Heart left ventricle (tissue), 13 donors: ENCODE measurements around the gene ABHD5.

Source experiments
- POLR2A ChIP-seq, 2 donors: fragments of 450-650 bp; IDR thresholded peaks; one replicate each; pipeline ENCODE4 v1.6.1; 2017; ENCODE audit warnings: antibody characterized with exemption in 2 of 2, mild to moderate bottlenecking in 2 of 2, moderate library complexity in 2 of 2
- TF ChIP-seq, protein P1 (sequence below), 12 donors: fragments of 200-600 bp; sonication (generic) in 4 of 12; IDR thresholded peaks; one replicate each; pipeline versions ENCODE4 v1.5.0 to v1.8.0; 2018 to 2022; ENCODE audit warnings: antibody characterized with exemption in 12 of 12, mild to moderate bottlenecking in 5 of 12
- donor health status: ischemic (EF 13 %, LVEDD 7.1; RV severe dilation, severe dysfunction).
- donor health status: DM: no; HTN: yes; CAD: no.
- donor health status: DM: no; HTN: no; CAD: no.
- donor health status: ischemic (EF 25% LVEDD 6.9; RV normal size, moderate dysfunction).
- donor health status: ischemic (EF 25% LVEDD 5.7; RV mildly dilated, moderate dysfunction).
- donor health status: ischemic (EF 35%, LVEDD 5.7; RV mildly dilated, moderate dysfunction).
- donor health status: nonischemic (EF 11% LVEDD 7.7; RV severe dilation, severe dysfunction).
- donor health status: DM: yes; HTN: yes; CAD: no.
- donor health status: PGD.
- donor health status: ischemic (EF 29% LVEDD 5.4; RV normal size, mild dysfunction).
- donor health status: nonischemic (EF 23%, LVEDD 6.1; RV moderate dilation, normal function).

DNA sequence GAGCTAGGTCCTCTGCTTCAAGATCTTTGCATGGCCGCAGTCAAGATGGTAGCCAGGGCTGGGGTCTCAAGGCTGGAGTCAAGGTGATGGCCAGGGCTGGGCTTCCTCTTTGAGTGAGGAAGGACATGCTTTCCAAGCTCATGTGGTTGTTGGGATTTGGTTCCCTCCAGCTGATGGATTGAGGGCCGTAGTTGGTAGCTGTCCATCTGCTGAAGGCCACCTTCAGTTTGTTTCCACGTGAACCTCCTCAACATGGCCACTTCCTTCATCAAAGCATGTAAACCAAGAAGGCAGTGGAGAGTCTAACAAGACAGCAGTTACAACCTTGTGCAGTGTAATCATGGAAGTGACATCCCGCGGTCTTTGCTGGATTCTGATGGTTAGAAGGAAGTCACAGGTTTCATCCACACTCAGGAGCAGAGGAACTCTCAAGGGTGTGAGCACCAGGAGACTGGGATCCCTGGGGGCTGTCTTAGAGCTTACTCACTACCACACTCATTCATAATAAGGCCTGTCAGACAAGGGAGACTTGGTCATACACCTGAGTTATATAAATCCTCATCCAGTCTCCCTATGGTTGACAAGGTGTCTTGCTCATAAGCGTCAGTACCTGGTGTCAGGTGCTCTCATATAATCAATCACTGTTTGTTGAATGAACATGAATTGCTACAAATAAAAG, 42.1 kb downstream of the ABHD5 start:
- TF ChIP-seq, protein P1, sequence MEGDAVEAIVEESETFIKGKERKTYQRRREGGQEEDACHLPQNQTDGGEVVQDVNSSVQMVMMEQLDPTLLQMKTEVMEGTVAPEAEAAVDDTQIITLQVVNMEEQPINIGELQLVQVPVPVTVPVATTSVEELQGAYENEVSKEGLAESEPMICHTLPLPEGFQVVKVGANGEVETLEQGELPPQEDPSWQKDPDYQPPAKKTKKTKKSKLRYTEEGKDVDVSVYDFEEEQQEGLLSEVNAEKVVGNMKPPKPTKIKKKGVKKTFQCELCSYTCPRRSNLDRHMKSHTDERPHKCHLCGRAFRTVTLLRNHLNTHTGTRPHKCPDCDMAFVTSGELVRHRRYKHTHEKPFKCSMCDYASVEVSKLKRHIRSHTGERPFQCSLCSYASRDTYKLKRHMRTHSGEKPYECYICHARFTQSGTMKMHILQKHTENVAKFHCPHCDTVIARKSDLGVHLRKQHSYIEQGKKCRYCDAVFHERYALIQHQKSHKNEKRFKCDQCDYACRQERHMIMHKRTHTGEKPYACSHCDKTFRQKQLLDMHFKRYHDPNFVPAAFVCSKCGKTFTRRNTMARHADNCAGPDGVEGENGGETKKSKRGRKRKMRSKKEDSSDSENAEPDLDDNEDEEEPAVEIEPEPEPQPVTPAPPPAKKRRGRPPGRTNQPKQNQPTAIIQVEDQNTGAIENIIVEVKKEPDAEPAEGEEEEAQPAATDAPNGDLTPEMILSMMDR (IDR thresholded peaks at IDR 0.05), result no peak
- no peak for TF ChIP-seq POLR2A (IDR thresholded peaks at IDR 0.05)
